Measurements from ENCODE around the gene CD19. TPM values are rescaled to one million over a fixed set of nuclear protein-coding genes. Genes with fewer than 3 reads are reported as not detected.

The CD19 gene
- total and polyA plus RNA-seq, 2 of the 8 experiments (the other 6 are each of a cell fraction or from before 2014, with no cell fraction given): 0.57 to 0.65 TPM

DNA sequence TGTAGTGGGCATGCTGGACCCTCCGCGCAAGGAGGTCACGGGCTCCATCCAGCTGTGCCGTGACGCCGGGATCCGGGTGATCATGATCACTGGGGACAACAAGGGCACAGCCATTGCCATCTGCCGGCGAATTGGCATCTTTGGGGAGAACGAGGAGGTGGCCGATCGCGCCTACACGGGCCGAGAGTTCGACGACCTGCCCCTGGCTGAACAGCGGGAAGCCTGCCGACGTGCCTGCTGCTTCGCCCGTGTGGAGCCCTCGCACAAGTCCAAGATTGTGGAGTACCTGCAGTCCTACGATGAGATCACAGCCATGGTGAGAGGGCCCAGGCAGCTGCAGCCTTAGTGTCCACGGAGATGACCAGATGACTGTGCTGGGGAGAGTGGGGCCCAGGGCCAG lies 31.2 kb upstream of the CD19 start (continued):
- no peak for TF ChIP-seq RAD21 (IDR thresholded peaks at IDR 0.05 in 1 of 2, conservative IDR thresholded peaks at IDR 0.05 in 1 of 2; ENCODE audit: low read depth in 2 of 2, low read length in 2 of 2)

Data from H1 (cell line).